HEK293 (cell line): ENCODE measurements around the gene MAST2.

ENCODE experiments used
- CTCF ChIA-PET: fragments of 350-600 bp; formaldehyde crosslinking; extraction: SDS; loops from one replicate; lab custom pipeline; 2021; ENCODE audit warnings: antibody characterized with exemption; lab: Yijun Ruan, JAX
- POLR2A ChIA-PET: fragments of 300-600 bp; formaldehyde crosslinking; extraction: SDS; loops from one replicate; lab custom pipeline; 2020; ENCODE audit warnings: antibody characterized with exemption, inconsistent platforms; lab: Yijun Ruan, JAX
- H3K27ac ChIP-seq: fragments of 200-500 bp; sonication (Bioruptor generic); 2 replicates; pipeline ENCODE4 v1.5.1; 2014; ENCODE audit warnings: low read depth, low read length, control low read depth, inconsistent platforms; ENCODE audit errors: extremely low read depth
- H3K36me3 ChIP-seq, 2 experiments: fragments of 200-500 bp in 1 of 2; sonication (Bioruptor generic) in 1 of 2; 1 replicate in 1 of 2; 2 replicates in 1 of 2; pipeline ENCODE4 v1.5.1; 2014 to 2017; ENCODE audit warnings: inconsistent platforms in 2 of 2, low read length in 2 of 2; ENCODE audit not compliant: control insufficient read depth in 2 of 2, insufficient read depth in 1 of 2
- H3K4me1 ChIP-seq: fragments of 200-500 bp; sonication (Bioruptor generic); 2 replicates; pipeline ENCODE4 v1.5.1; 2014; ENCODE audit warnings: mild to moderate bottlenecking, low read length, inconsistent platforms; ENCODE audit not compliant: control insufficient read depth, insufficient read depth
- H3K4me3 ChIP-seq: 2 replicates; pipeline ENCODE4 v1.5.1; 2011; ENCODE audit warnings: low read depth, mild to moderate bottlenecking, control low read depth, low read length, moderate library complexity
- H3K9me3 ChIP-seq: fragments of 200-500 bp; sonication (Bioruptor generic); 2 replicates; pipeline ENCODE4 v1.5.1; 2014; ENCODE audit warnings: low read depth, low read length, inconsistent platforms; ENCODE audit not compliant: control insufficient read depth, insufficient read depth
- BCL11B ChIP-seq: fragments of 450-650 bp; formaldehyde crosslinking; IDR thresholded peaks from 2 replicates; pipeline ENCODE4 v1.5.1; 2016; ENCODE audit warnings: low read depth, missing biosample characterization, missing genetic modification characterization
- BCL6B ChIP-seq: fragments of 450-650 bp; formaldehyde crosslinking; IDR thresholded peaks from 2 replicates; pipeline ENCODE4 v1.5.1; 2017; ENCODE audit warnings: missing biosample characterization, missing genetic modification characterization
- PRDM10 ChIP-seq: fragments of 450-650 bp; formaldehyde crosslinking; IDR thresholded peaks from 2 replicates; pipeline ENCODE4 v1.5.1; 2016; ENCODE audit warnings: missing biosample characterization, missing genetic modification characterization
- YY2 ChIP-seq: fragments of 450-650 bp; formaldehyde crosslinking; IDR thresholded peaks from 2 replicates; pipeline ENCODE4 v1.5.1; 2016; ENCODE audit warnings: missing biosample characterization, missing genetic modification characterization
- ZBTB10 ChIP-seq: fragments of 450-650 bp; formaldehyde crosslinking; IDR thresholded peaks from 2 replicates; pipeline ENCODE4 v1.5.1; 2016; ENCODE audit warnings: missing biosample characterization, missing genetic modification characterization
- ZBTB26 ChIP-seq: fragments of 450-650 bp; formaldehyde crosslinking; optimal IDR thresholded peaks from 2 replicates; pipeline ENCODE3; 2016; ENCODE audit warnings: missing biosample characterization, mild to moderate bottlenecking, missing genetic modification characterization
- ZBTB8A ChIP-seq: fragments of 450-650 bp; formaldehyde crosslinking; IDR thresholded peaks from 2 replicates; pipeline ENCODE4 v1.5.1; 2016; ENCODE audit warnings: missing biosample characterization, missing genetic modification characterization
- ZNF133 ChIP-seq: fragments of 450-650 bp; formaldehyde crosslinking; IDR thresholded peaks from 2 replicates; pipeline ENCODE4 v1.5.1; 2016; ENCODE audit warnings: missing biosample characterization, missing genetic modification characterization
- ZNF175 ChIP-seq: fragments of 450-650 bp; formaldehyde crosslinking; IDR thresholded peaks from 2 replicates; pipeline ENCODE4 v1.5.1; 2016; ENCODE audit warnings: missing biosample characterization, missing genetic modification characterization
- ZNF202 ChIP-seq: fragments of 450-650 bp; formaldehyde crosslinking; IDR thresholded peaks from 2 replicates; pipeline ENCODE4 v1.5.1; 2016; ENCODE audit warnings: missing biosample characterization, missing genetic modification characterization, borderline replicate concordance
- ZNF341 ChIP-seq: fragments of 450-650 bp; formaldehyde crosslinking; IDR thresholded peaks from 2 replicates; pipeline ENCODE4; 2016; ENCODE audit warnings: low read depth, missing biosample characterization, missing genetic modification characterization
- ZNF513 ChIP-seq: fragments of 450-650 bp; IDR thresholded peaks from 2 replicates; pipeline ENCODE4 v1.5.1; 2018; ENCODE audit warnings: missing biosample characterization, missing genetic modification characterization
- ZNF560 ChIP-seq: fragments of 450-650 bp; formaldehyde crosslinking; IDR thresholded peaks from 2 replicates; pipeline ENCODE4 v1.5.1; 2017; ENCODE audit warnings: missing biosample characterization, missing genetic modification characterization, borderline replicate concordance
- ZNF645 ChIP-seq: fragments of 450-650 bp; formaldehyde crosslinking; IDR thresholded peaks from 2 replicates; pipeline ENCODE4; 2016; ENCODE audit warnings: missing biosample characterization, missing genetic modification characterization
- ZNF658 ChIP-seq: fragments of 450-650 bp; formaldehyde crosslinking; IDR thresholded peaks from 2 replicates; pipeline ENCODE4; 2016; ENCODE audit warnings: missing biosample characterization, missing genetic modification characterization
- ZNF747 ChIP-seq: fragments of 450-650 bp; formaldehyde crosslinking; IDR thresholded peaks from 2 replicates; pipeline ENCODE4 v1.5.1; 2016; ENCODE audit warnings: missing biosample characterization, missing genetic modification characterization
- ZNF768 ChIP-seq: fragments of 450-650 bp; formaldehyde crosslinking; IDR thresholded peaks from 2 replicates; pipeline ENCODE4 v1.5.1; 2018; ENCODE audit warnings: missing biosample characterization, mild to moderate bottlenecking, missing genetic modification characterization
- ZSCAN18 ChIP-seq: fragments of 450-650 bp; formaldehyde crosslinking; IDR thresholded peaks from 2 replicates; pipeline ENCODE4 v1.5.1; 2016; ENCODE audit warnings: missing biosample characterization, missing genetic modification characterization
- TF ChIP-seq, protein P1 (sequence below): fragments of 450-650 bp; formaldehyde crosslinking; IDR thresholded peaks from 2 replicates; pipeline ENCODE4 v1.5.1; 2017; ENCODE audit warnings: missing biosample characterization, missing genetic modification characterization

MAST2 gene

DNA sequence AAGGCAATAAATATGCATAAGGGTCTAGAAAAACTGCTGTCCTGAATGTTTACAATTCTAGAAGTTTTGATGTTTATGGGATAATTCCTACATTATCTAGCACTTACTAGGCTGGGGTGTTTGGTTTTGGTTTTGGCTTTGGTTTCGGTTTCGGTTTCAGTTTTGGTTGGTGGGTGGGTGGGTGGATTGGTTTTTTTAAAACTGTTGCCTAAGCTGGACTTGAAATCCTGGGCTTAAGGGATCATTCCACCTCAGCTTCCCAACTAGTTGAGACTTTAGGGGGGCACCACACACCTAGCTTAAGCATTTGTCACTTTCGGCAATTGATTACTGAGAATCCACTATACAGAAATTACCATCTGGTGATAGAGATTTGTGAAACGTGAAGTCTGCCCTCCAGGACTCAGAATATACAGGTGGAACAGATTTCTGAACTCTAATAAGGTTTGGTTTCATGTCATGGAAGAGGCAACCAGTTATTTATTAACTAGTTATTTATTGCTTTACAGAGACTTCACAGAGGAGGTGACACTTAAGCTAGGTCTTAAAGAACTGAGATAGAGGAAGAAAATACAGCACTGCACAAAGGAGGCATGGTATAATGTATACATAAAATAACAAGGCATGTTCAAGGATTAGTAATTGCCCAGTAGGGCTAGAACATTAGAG is 259.4 kb downstream of the MAST2 start:
- Histone ChIP-seq H3K4me3 (no peak overlapping the region), H3K9me3 (no peaks in the 10 kb centered on the region), H3K4me1 (peaks cover 4% of the 10 kb centered on the region), H3K36me3 (peaks cover 19 to 39% of the 10 kb centered on the region in 2 experiments), H3K27ac (no peak overlapping the region)
- TF ChIP-seq ZBTB10 (tag by site-specific recombination) (no peak), ZNF133 (tag by site-specific recombination) (no peak), ZNF768 (tag by site-specific recombination) (no peak), BCL6B (tag by site-specific recombination) (no peak), ZNF341 (tag by site-specific recombination) (no peak), ZNF747 (tag by site-specific recombination) (no peak), ZBTB26 (no peak), ZNF560 (tag by site-specific recombination) (no peak), PRDM10 (no peak), ZBTB8A (no peak), ZNF658 (tag by site-specific recombination) (no peak), BCL11B (tag by site-specific recombination) (no peak), ZNF175 (tag by site-specific recombination) (no peak), ZNF645 (tag by site-specific recombination) (no peak), ZSCAN18 (tag by site-specific recombination) (no peak), YY2 (tag by site-specific recombination) (no peak), ZNF202 (tag by site-specific recombination) (no peak), ZNF513 (tag by site-specific recombination) (no peak)
- TF ChIP-seq, protein P1, sequence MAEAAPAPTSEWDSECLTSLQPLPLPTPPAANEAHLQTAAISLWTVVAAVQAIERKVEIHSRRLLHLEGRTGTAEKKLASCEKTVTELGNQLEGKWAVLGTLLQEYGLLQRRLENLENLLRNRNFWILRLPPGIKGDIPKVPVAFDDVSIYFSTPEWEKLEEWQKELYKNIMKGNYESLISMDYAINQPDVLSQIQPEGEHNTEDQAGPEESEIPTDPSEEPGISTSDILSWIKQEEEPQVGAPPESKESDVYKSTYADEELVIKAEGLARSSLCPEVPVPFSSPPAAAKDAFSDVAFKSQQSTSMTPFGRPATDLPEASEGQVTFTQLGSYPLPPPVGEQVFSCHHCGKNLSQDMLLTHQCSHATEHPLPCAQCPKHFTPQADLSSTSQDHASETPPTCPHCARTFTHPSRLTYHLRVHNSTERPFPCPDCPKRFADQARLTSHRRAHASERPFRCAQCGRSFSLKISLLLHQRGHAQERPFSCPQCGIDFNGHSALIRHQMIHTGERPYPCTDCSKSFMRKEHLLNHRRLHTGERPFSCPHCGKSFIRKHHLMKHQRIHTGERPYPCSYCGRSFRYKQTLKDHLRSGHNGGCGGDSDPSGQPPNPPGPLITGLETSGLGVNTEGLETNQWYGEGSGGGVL (tag by site-specific recombination) = no peak
- ChIA-PET POLR2A (no interaction called here), CTCF (no interaction called here)
